ENCODE data around the gene PEX5L.

Gene PEX5L

DNA sequence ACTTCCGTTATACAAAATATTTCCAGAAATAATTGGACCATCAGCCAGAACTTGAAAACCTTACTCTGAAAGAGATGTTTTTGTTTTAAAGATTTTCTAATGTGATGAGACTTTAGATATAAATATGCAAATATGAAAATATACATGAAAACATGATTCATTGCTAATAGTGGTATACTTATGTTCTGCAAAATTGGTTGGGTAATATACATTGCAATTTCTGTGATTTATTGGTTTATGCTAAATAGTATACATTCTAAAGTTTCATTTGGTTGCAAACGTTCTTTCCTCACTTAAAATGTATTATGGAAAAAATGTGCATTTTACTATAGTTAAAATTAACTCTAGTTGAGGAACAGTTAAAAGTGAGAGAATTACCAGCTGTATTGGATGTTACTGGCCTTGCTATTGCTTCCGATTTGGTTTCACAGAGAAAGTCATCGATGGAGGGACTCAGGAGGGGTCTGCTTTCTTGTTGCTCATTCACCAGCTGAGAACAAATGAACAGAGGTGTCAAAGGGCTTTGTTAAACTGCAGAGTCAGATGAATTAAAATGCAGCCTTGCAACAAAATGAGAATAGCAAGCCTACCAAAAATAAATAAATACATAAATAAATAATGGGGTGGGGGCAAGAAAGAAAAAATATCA is 149.3 kb downstream of the PEX5L start:
- FAIRE-seq, result no peak

DNA sequence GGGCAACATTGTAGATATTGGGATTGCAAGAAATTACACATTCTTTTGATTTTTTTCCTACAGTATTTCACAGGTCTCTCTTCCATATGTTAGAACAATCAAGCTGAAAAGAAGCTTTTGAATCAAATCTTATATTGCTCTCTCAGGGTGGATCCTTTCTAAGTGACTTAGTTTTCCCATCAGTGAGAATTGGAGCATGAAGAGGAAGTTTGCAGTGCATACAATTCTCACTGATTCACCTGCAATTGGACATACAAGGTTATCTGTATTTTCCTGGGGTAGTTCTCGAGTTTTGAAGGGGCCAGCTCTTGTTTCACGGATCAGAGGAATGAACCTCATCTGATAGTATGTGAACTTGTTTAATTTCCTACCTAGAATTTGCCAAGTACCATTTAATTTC is 150.8 kb downstream of the PEX5L start:
- FAIRE-seq, result no peak

DNA sequence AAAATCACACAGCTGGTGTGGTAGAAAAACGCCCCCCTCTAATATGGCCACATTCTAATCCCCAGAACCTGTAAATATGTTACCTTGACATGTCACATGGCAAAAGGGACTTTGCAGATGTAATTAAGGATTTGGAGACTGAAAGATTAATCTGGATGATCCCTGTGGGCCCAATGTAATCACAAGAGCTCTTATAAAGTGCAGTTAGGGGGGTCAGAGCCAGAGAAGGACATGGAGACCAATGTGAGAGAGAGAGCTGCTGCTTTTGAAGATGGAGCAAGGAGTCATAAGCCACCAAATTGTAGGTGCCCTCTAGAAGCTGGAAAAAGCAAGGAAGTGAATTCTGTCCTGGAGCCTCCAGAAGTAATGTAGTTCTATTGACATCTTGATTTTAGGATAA is 152.6 kb downstream of the PEX5L start:
- no peak for FAIRE-seq

DNA sequence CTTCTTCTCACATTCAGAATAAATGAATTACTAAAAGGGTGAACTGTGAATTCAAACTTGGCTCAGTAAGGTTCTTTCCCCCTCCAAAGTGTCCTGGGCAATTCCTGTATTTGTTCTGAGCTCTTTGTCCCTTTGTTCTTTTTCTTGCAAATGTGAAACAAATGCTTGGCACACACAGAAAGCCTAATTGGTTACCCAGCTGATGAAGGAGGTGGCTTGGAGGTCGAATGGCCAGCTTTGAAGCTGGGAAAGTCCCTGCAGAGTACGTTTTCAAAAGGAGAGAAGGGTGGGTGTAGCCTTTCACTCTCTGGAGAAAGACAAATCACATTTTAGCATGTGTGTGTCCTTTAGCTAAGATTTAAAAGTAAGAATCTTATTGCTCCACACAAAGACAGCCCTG is 154.4 kb downstream of the PEX5L start:
- FAIRE-seq, result no peak

DNA sequence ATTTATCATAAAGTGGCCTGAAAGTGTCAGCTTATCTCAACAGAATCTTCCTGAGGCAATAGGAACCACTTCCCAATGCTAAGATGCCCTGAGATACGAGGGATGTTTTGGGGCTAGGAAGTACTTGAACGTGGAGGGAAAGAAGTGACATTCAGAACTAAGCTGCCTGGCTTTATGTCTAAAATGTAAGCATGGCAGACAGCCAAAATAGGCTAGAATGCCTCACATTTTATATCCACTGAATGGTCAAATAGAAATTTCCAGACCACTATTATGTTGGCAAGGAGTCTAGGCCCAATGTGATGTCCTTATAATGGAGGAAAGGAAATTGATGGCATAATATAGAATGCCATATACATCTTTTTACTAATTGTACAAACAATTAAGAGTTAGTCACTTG is 154.9 kb downstream of the PEX5L start:
- FAIRE-seq, result no peak

DNA sequence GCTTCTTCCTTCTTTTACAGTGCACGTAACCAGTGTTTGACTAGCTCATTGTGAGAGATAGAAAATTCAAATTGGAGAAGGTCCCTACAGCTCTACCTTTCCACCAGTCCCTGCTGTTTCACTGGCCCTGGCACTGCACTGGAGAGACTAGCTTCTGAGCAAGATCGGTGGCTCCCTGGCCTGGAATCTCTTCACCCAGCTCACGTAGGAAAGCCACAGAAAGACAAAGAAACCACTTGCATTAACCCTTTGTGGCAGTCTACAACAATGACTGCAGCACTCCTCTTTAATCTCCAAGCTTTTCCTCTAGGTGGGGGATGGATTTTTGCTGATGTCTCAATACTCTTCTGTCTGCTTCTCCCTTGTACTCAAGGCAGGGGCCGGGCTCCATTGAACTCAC is 155.9 kb downstream of the PEX5L start:
- FAIRE-seq, result no peak

DNA sequence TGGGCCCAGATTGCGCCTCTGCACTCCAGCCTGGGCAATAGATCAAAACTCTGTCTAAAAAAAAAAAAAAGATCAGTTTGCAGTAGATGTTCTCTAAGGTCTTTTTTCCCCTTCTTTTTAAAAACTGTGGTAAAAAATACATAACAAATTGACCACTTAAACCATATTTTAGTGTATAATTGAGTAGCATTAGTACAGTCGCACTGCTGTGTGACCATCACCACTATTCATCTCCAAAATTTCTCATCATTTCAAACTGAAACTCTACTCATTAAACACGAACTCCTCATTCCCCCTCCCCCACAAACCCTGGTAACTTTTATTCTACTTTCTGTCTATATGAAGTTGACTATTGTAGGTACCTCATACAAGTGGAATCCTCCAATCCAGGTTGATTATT is 160.3 kb downstream of the PEX5L start:
- FAIRE-seq, result no peak

DNA sequence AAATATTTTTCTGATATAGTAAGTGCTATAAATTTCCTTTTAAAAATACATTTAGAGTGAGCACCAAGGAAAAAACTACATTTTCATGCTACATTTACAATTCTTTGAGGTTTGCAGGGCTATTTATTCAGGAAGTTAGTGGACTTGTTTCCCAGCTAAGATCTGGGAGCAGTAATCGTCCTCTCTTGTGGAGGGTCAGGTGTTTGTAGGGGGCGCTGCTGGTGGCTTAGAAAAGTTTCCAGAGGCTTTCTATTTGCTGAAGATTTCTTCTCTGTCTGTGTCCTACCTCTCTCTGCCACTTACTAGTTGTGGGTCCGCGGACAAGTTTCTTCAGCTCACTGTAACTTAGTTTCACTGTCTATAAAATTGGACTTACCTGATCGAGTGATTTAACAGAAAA is 163.9 kb downstream of the PEX5L start:
- no peak for FAIRE-seq

DNA sequence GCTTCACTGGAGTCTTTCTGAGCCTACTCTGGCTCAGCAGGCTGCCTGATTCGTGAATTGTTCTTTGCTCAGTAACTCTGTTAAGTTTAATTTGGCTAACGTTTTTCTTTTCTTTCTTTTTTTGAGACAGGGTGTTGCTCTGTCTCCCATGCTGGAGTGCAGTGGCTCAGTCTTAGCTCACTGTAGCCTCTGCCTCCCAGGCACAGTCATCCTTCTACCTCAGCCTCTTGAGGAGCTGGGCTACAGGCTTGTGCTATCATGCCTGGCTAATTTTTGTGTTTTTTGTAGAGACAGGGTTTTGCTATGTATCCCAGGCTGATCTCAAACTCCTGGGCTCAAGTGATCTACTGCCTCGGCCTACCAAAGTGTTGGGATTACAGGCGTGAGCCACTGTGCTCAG is 165.0 kb downstream of the PEX5L start:
- no peak for FAIRE-seq

DNA sequence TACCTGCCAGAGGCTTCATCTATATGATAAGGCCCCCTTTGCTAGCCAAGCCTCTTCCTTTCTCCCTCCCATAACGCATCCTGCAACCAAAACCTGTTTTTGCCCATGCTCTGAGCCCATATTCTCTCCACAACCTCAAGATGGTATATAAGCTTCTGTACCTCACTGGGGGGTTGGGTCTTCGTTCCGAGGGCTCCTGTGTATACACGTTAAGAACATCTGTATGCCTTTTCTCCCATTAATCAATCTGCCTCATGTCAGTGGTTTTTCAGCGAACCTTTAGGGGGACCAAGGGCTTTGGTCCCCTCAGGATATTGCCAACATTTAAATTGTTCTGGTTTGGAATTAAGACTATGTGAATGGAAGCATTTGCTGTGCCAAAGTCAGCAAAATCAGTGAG is 168.0 kb downstream of the PEX5L start:
- no peak for FAIRE-seq

DNA sequence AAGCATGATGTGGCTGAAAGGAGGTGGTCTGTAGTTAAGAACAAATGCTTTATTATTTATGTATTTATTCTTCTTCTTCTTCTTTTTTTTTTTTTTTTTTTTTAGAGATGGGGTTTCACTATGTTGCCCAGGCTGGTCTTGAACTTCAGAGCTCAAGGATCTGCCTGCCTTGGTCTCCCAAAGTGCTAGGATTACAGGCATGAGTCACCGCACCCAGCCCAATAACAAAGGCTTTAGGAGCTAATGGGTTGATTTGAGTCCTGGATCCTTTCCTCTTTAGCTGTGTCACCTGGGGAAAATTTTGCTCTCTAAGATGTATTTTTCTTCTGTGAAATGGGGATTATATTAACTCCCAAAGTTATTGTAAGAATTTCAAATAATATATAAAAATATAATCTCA is 168.8 kb downstream of the PEX5L start:
- FAIRE-seq, result no peak

DNA sequence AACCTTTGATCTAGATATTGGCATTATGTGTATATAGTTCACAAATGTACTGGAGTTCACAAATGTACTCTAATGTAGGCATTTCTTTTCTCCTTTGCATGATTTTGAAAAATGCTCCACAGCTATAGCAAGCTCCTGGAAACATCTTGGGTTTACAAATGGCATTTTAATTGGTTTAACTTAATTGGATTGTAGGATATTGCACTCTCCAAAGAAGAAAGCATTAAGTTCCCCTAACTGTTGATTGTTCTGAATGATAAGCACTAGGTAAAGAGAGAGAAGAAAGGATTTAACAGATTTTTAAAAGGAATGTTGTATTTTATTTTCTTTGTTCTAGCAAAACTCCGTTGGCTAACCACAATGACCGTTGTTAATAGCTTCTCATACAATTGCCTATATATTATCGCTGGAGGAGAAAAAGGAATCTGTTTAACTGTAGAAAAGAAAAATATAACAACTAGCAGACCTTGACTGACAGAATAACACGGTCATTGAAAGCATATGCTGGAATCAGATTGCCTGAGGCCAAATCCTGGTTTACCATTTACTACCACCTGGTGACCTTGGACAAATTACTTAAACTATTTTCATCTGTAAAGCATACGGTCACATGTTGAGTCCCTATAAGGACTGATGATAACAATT is 170.8 kb downstream of the PEX5L start:
- no peak for FAIRE-seq

DNA sequence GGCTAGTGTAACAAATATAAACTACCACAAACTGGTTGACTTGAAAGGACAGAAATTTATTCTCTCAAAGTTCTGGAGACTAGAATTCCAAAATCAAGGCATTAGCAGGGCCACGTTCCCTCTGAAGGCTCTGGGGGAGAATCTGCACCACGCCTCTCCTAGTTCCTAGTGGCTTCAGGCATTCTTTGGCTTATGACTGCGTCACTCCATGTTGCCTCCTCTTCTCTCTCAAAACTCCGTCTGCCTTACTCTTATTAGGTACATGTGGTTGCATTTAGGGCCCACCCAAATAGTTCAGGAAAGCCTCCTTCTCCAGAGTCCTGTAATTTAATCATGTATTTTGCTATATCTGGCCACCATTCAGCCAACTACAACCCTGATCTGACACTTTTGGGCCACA is 174.8 kb downstream of the PEX5L start:
- FAIRE-seq, result no peak

DNA sequence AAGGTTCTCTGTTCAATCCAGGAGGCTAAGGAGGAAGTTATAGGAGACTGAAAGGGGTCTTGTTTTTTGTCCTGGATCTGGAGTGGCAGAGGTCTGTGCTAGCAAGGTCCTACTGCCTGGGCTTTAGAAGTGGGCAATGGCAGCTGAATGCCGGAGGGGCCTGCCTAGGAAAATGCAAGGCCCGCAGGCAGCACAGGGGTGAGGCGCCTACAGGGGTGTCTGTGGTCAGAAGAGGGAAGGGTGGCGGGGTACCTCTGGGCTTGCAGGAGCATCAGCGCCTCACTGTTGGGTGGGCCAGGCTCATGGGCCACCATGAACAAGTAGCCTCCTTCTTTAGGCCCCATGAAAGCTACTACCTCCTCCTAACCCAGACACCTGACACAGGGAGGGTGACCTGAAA is 175.4 kb downstream of the PEX5L start:
- no peak for FAIRE-seq

DNA sequence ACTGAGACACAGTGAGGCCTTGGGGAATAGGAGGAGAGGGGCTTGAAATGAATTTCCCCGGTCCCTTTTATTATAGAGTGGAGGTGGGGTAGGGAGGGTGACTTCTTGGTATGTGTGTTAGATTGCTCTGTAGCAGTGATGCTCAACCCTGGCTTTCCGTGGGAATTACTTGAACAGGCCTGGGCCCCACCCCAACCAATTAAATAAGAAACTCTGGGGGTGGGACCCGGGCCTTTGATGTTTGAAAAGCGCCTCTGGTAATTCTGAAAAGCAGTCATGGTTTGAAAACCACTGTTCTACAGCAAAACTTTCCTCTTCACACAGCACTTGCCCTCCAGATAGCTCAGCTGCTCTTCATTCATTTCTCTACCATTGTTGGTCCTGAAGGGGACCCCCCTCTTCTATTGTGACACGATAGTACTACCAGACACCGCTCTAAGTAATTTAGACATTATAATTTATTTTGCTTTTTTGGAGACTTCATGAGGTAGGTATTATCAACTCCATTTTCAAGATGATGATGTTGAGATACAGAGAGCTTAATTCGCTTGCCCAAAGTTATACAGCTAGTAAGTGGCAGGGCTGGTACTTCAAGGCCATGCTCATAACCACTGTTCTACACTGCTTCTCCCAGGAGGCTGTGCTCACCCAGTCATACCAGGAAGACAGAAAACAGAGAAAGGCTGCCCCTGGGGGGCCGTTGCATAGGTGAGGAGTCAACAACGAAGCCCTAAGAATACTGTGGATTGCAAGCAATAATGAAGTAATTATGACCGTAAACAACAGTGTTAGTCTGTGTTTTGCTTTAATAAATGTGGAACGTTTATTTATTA is 176.2 kb downstream of the PEX5L start:
- no peak for FAIRE-seq

DNA sequence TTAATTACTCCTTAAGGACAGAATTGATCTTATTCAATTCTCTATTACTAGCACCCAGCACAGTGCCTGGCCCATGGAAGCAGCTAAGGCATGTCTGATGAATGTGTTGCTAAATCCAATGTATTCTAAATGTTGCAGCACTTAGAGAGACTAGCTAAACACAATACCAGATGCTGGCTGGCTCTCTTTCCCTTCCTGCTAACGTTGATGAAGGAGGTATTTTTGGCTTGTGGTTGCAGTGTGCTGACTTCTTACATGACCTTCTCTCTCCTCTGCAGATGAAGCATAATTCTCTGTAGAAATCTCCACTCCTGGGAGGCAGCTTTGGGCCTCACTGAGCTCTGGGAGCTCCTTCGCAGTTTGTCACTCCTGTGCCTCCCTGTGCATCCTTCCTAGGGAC is 183.6 kb downstream of the PEX5L start:
- FAIRE-seq, result no peak

DNA sequence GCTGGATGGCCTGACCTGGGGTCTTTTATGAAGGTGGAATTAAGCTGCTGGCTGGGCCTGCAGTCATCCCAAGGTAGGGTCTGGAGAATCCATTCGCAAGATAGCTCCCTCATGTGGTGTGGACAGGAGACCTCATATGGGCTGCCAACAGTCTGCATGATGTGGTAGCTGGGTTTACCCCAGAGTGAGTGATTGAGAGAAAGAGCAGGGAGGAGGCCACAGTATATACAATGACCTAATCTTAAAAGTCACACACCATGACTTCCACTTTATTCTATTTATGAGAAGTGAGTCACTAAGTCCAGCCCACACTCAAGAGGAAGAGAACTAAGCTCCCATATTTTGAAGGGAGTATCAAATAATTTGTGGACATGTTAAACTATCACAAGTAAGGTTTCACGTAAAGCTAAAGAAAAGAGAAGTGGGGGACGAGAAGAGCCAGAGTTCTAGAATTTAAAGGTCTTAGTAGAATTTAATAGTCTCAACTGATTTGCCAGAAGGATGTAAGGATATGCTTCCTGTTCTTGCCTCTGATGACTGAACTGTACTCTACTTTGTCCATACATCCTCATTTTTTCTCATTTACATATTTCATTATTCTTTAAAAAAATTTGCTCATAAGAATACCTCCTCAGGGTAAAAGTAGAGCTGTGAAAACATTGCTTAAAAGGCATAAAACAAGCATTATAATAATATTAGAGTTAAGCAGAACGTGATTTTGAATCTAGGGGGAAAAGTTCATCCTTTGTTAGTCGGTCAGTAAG is 184.4 kb downstream of the PEX5L start:
- FAIRE-seq, result no peak

DNA sequence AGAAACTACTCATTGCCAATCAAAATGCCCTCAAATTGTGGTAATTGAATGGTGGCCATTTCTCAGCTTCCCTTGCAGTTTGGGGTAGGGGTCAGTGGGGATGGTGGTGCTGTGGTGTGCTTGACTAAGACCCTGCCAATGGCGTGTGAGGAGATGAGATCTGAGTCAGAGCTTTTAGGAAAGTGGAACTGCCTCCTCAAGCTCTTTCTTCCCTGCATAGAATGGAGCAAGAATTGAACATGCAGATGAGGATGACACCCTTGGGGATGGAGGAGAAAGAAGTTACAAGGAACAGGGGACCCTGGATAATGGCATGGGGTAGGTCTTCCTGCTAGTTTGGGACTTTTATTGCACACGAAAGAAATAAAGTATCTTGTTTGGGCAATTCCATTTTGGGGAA is 188.0 kb downstream of the PEX5L start:
- FAIRE-seq, result no peak

DNA sequence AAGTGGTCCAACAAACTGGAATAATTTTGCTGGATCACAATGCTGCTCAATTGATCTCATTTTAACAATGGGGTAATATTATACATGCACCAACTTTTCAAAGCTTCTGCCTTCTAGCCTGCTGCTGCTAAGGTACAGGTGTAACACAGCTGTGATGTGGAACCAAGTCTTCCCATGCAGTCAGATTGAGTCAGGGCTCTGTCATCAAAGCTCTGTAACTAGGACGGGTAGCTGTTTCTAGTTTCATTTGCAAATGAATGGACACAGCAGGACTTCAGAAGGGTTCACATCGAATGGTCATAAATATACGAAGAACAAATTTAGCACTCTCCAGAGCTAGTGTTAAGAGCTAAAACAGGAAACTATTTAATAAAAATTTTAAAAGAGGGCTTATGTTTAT is 194.7 kb downstream of the PEX5L start:
- no peak for FAIRE-seq

DNA sequence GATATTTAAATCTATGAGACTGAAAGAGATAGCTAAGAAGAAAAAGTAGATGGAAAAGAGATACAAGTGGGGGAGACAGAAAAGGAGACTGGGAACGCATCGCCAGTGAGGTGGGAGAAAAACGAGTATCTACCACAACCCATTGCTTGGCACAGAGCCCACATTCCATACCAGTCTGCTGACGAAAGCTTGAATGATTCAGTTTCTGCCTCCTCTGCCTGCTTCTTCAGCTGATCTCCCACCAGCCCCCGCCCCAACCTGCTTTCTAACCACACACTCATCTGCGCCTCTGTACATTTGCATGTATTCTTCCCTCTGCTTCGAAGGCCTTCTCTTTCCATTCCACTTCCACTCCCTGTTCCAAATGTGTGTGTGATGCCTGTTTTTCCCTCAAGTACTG is 195.8 kb downstream of the PEX5L start:
- FAIRE-seq, result no peak

DNA sequence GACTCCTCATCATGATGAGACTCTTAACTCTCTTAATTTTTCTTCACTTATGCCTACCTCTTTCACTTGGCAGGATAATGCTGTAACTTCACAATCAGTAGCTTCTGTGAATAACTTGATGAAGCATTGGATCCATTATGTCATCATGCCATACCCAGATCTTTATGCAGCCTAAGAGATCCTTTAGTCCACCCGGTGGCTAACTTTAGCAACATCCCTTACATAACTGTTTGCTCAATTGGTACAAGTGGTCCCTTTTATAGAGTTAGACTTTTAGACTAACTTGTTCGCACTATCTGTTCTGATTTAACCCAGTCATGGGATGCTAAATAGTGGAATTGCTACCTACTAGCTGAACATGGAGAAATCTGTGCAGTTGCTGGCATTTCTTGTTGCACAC is 199.4 kb downstream of the PEX5L start:
- FAIRE-seq, result no peak

DNA sequence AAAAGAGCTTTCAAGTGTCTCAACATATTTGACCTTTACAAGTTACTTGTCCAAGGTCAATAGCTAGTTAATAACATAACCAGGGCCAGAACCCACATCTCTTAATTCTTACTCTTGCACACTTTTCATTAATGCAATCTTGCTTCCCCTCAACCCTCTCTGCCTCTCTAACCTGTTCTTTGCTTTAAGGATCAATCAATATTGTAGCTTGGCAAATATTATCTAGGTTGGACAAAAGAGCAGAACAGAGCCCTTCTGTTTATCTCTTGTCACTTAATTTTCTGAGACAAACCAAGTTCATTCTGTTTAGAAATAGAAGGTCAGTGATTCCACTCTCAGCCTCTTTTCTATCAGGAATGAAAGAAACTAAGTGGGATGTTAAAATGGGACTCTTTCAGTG is 203.4 kb downstream of the PEX5L start:
- no peak for FAIRE-seq

DNA sequence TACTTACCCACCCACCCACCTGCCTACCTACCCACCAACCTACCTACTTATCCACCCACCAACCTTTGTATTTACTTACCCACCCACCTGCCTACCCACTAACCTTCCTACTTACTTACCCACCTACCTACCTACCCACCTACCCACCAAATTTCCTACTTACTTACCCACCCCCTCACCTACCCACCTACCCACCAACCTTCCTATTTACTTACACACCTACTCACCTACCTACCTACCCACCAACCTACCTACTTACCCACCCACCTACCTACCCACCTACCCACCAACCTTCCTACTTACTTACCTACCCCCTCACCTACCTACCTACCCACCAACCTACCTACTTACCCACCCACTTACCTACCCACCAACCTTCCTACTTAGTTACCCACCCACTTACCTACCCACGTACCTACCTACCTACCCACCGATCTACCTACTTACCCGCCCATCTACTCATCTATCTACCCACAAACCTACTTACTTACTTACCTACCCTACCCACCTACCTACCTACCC is 204.3 kb downstream of the PEX5L start:
- FAIRE-seq, result no peak

All from islet of Langerhans (tissue), 1 donor.